Left ventricle myocardium inferior (tissue), 1 donor: ENCODE data around the gene CCDC77. TPM values are rescaled to one million over a fixed set of nuclear protein-coding genes. Genes with fewer than 3 reads are reported as not detected.
A peak's percentile ranks its signal among the peaks of the same experiment; 100 is the strongest.

Source experiments
- DNase-seq: peaks from one replicate; pipeline ENCODE4 v3.0.0-alpha.2; 2020
- H3K27ac ChIP-seq: fragments of 200-600 bp; replicated peaks from 2 replicates; pipeline ENCODE4 v1.8.0; 2021
- H3K27me3 ChIP-seq: fragments of 200-600 bp; 2 replicates; pipeline ENCODE4 v1.8.0; 2021; ENCODE audit warnings: low read depth
- H3K36me3 ChIP-seq: fragments of 200-600 bp; 2 replicates; pipeline ENCODE4 v1.8.0; 2021
- H3K4me1 ChIP-seq: fragments of 200-600 bp; 2 replicates; pipeline ENCODE4 v1.8.0; 2021
- H3K4me3 ChIP-seq: fragments of 200-600 bp; 2 replicates; pipeline ENCODE4 v1.8.0; 2021; ENCODE audit warnings: mild to moderate bottlenecking, moderate library complexity
- H3K9me3 ChIP-seq: fragments of 200-600 bp; replicated peaks from 2 replicates; pipeline ENCODE4 v1.8.0; 2021
- CTCF ChIP-seq: fragments of 200-600 bp; IDR thresholded peaks from 2 replicates; pipeline ENCODE4 v1.8.0; 2021; ENCODE audit warnings: antibody characterized with exemption, mild to moderate bottlenecking, borderline replicate concordance
- intact Hi-C: fragments of 100-400 bp; cut with micrococcal nuclease; formaldehyde crosslinking; loops from one replicate; pipeline ENCODE4 v1.11.0; 2022
- total RNA-seq: library from RNA; stranded (reverse); fragmentation: NEBNext Ultra II Directional; extraction: Animal tissue kit (Norgen Biotek cat#: 25700); gene quantifications from one replicate; pipeline ENCODE4 v1.2.1, GENCODE V29; 2021
- donor health status: DM: no; HTN: yes; CAD: no; lungs with severe emphysema.

CCDC77 gene
- total RNA-seq, 1 donor from 2014 or later = 4.8 TPM

- H3K27ac ChIP-seq = no peak overlapping the region
- H3K9me3 ChIP-seq = no peaks in the 10 kb centered on the region
- H3K36me3 ChIP-seq = no peaks in the 10 kb centered on the region
- no peak for DNase-seq
- peaks cover 59% of the 10 kb centered on the region for H3K4me1 ChIP-seq
- intact Hi-C loops = no loop called here
- peaks cover 53% of the 10 kb centered on the region for H3K27me3 ChIP-seq
- no peak overlapping the region for H3K4me3 ChIP-seq
- no peak for TF ChIP-seq CTCF
Measured at GRCh38 chr12:457676-458075, 56.2 kb downstream of the CCDC77 start.

GRCh38 chr12:459050-459429 is 57.6 kb downstream of the CCDC77 start:
- Histone ChIP-seq H3K4me1 (peaks cover 67% of the 10 kb centered on the region), H3K4me3 (peak overlapping the region; percentile 75), H3K36me3 (no peaks in the 10 kb centered on the region), H3K27ac (peak overlapping the region; percentile 91), H3K9me3 (no peaks in the 10 kb centered on the region), H3K27me3 (peaks cover 59% of the 10 kb centered on the region)
- intact Hi-C loops = no loop called here
- DNase-seq = no peak
- no peak for TF ChIP-seq CTCF

- intact Hi-C loops = no loop called here
- TF ChIP-seq CTCF = no peak
Measured at GRCh38 chr12:459430-460258, 58.2 kb downstream of the CCDC77 start, which contains the start of gene B4GALNT3. TSS of gene B4GALNT3 (plus strand) at chr12:459939. CDS start at chr12:460377, 438 bp downstream.

GRCh38 chr12:460261-461230 is 59.1 kb downstream of the CCDC77 start:
- Histone ChIP-seq H3K4me1 (peaks cover 61% of the 10 kb centered on the region), H3K4me3 (peak overlapping the region; percentile 75), H3K9me3 (no peaks in the 10 kb centered on the region), H3K27ac (peak overlapping the region; percentile 91), H3K27me3 (peaks cover 62% of the 10 kb centered on the region), H3K36me3 (no peaks in the 10 kb centered on the region)
- no peak for DNase-seq
- intact Hi-C loops = no loop called here
- TF ChIP-seq CTCF = no peak

More at GRCh38 chr12:459430-460258, 58.2 kb downstream of the CCDC77 start, which contains the start of gene B4GALNT3:
- Histone ChIP-seq H3K4me3 (peak within 1 kb of the TSS; percentile 75), H3K9me3 (no peaks in the 10 kb centered on the region), H3K36me3 (no peaks in the 10 kb centered on the region), H3K27ac (peak within 1 kb of the TSS; percentile 91), H3K27me3 (peaks cover 62% of the 10 kb centered on the region), H3K4me1 (peaks cover 68% of the 10 kb centered on the region)
- peak; percentile 61 for DNase-seq

- Histone ChIP-seq H3K4me1 (peaks cover 56% of the 10 kb centered on the region), H3K9me3 (no peaks in the 10 kb centered on the region), H3K36me3 (no peaks in the 10 kb centered on the region), H3K27me3 (peaks cover 62% of the 10 kb centered on the region), H3K27ac (peak overlapping the region; percentile 91), H3K4me3 (peak overlapping the region; percentile 75)
- intact Hi-C loops = no loop called here
- DNase-seq = no peak
- no peak for TF ChIP-seq CTCF
Measured at GRCh38 chr12:461425-461824, 60.0 kb downstream of the CCDC77 start.
